ENCODE measurements around the gene ARPIN.

ARPIN gene

DNA sequence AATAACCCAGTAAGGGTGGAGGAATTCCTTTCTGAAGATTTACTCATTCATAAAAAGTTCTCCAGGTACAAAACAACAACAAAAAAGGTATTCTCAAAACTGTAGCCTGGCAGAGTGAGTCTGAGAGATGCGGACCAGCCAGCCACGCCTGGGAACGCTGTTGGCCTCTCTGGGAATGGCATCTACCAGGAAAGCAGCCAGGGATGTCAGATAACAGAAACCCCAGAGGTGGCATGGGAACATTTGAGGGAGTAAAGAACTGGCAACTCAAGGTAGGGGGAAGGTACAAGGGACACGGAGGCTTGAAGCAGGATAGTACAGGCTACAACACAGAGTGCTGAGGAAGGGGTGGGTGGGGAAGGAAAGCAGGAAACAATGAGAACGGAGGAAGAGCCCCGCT lies 11.9 kb downstream of the ARPIN start:
- no peaks in the 10 kb centered on the region for H3K36me3 ChIP-seq (ENCODE audit: low read length)
- no peak overlapping the region for H2AFZ ChIP-seq (ENCODE audit: low read depth, low read length, severe bottlenecking)
- TF ChIP-seq, protein P1, sequence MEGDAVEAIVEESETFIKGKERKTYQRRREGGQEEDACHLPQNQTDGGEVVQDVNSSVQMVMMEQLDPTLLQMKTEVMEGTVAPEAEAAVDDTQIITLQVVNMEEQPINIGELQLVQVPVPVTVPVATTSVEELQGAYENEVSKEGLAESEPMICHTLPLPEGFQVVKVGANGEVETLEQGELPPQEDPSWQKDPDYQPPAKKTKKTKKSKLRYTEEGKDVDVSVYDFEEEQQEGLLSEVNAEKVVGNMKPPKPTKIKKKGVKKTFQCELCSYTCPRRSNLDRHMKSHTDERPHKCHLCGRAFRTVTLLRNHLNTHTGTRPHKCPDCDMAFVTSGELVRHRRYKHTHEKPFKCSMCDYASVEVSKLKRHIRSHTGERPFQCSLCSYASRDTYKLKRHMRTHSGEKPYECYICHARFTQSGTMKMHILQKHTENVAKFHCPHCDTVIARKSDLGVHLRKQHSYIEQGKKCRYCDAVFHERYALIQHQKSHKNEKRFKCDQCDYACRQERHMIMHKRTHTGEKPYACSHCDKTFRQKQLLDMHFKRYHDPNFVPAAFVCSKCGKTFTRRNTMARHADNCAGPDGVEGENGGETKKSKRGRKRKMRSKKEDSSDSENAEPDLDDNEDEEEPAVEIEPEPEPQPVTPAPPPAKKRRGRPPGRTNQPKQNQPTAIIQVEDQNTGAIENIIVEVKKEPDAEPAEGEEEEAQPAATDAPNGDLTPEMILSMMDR (IDR thresholded peaks at IDR 0.05; ENCODE audit: insufficient read depth, low read length, poor library complexity, severe bottlenecking), result no peak
- no peak for TF ChIP-seq EZH2phosphoT487 (conservative IDR thresholded peaks at IDR 0.05; ENCODE audit: low read length)
- H3K9me3 ChIP-seq (ENCODE audit: insufficient read depth, low read length), result no peaks in the 10 kb centered on the region
- H3K9me2 ChIP-seq (replicated peaks; ENCODE audit: insufficient read depth, low read length), result no peaks in the 10 kb centered on the region
- H3K27ac ChIP-seq (ENCODE audit: low read depth, low read length), result no peak overlapping the region
- H3K4me2 ChIP-seq (ENCODE audit: low read depth, low read length, poor library complexity, severe bottlenecking), result no peak overlapping the region
- H3K27me3 ChIP-seq (ENCODE audit: low read length), result no peaks in the 10 kb centered on the region
- H3K79me2 ChIP-seq (ENCODE audit: insufficient read depth, low read length), result no peaks in the 10 kb centered on the region
- H3K4me3 ChIP-seq (ENCODE audit: insufficient read depth, low read length, poor library complexity, severe bottlenecking), result no peak overlapping the region
- H3F3A ChIP-seq (ENCODE audit: insufficient read depth), result no peaks in the 10 kb centered on the region
- H4K20me1 ChIP-seq (ENCODE audit: low read depth, low read length), result no peaks in the 10 kb centered on the region
- no peak overlapping the region for H3K9ac ChIP-seq (ENCODE audit: low read length)

GRCh38 chr15:89899951-89900567 lies 12.7 kb downstream of the ARPIN start:
- TF ChIP-seq EZH2phosphoT487 (conservative IDR thresholded peaks at IDR 0.05; ENCODE audit: low read length), result no peak
- TF ChIP-seq, protein P1 (IDR thresholded peaks at IDR 0.05; ENCODE audit: insufficient read depth, low read length, poor library complexity, severe bottlenecking), result no peak
- Histone ChIP-seq H3K36me3 (ENCODE audit: low read length) (no peaks in the 10 kb centered on the region), H3K4me2 (ENCODE audit: low read depth, low read length, poor library complexity, severe bottlenecking) (no peak overlapping the region), H4K20me1 (ENCODE audit: low read depth, low read length) (no peaks in the 10 kb centered on the region), H3K79me2 (ENCODE audit: insufficient read depth, low read length) (no peaks in the 10 kb centered on the region), H3K27me3 (ENCODE audit: low read length) (no peaks in the 10 kb centered on the region), H3K9ac (ENCODE audit: low read length) (no peak overlapping the region), H3K27ac (ENCODE audit: low read depth, low read length) (no peak overlapping the region), H3K4me3 (ENCODE audit: insufficient read depth, low read length, poor library complexity, severe bottlenecking) (no peak overlapping the region), H2AFZ (ENCODE audit: low read depth, low read length, severe bottlenecking) (no peak overlapping the region), H3F3A (ENCODE audit: insufficient read depth) (no peaks in the 10 kb centered on the region), H3K9me3 (ENCODE audit: insufficient read depth, low read length) (no peaks in the 10 kb centered on the region), H3K9me2 (replicated peaks; ENCODE audit: insufficient read depth, low read length) (no peaks in the 10 kb centered on the region)

DNA sequence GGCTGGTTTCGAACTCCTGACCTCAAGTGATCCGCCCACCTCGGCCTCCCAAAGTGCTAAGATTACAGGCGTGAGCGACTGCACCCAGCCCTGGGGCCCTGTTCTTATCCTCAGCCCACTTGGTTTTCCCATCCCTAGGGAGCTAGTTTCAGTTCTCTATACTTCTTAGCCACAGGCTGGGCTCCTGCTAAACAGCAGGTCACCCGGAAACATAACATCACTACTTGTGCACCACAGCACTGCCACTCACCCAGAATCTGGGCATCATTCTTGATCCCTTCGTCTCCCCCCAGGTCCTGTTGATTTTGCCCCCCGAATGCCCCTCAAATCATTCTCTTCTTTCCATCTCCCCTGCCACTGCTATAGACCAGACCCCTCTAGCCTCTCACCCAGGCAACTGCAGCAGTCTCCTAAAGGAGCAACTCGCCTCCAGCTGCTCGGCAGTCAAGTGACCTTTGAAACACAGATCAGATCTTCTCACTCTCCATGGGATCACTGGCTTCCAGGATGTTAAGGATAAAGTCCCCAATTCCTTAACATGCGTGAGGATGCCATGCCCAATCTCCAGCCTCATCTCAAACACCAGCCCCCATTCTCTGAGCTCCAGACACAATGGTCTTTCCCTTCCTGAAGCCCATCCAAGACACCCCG lies 13.3 kb downstream of the ARPIN start:
- Histone ChIP-seq H3K4me3 (ENCODE audit: insufficient read depth, low read length, poor library complexity, severe bottlenecking) (no peak overlapping the region), H3K79me2 (ENCODE audit: insufficient read depth, low read length) (no peaks in the 10 kb centered on the region), H3K9me2 (replicated peaks; ENCODE audit: insufficient read depth, low read length) (no peaks in the 10 kb centered on the region), H3K9ac (ENCODE audit: low read length) (no peak overlapping the region), H3K4me2 (ENCODE audit: low read depth, low read length, poor library complexity, severe bottlenecking) (no peak overlapping the region), H4K20me1 (ENCODE audit: low read depth, low read length) (no peaks in the 10 kb centered on the region), H3K36me3 (ENCODE audit: low read length) (no peaks in the 10 kb centered on the region), H3K27me3 (ENCODE audit: low read length) (no peaks in the 10 kb centered on the region), H3K27ac (ENCODE audit: low read depth, low read length) (no peak overlapping the region), H2AFZ (ENCODE audit: low read depth, low read length, severe bottlenecking) (no peak overlapping the region), H3K9me3 (ENCODE audit: insufficient read depth, low read length) (no peaks in the 10 kb centered on the region), H3F3A (ENCODE audit: insufficient read depth) (no peaks in the 10 kb centered on the region)
- TF ChIP-seq, protein P1 (IDR thresholded peaks at IDR 0.05; ENCODE audit: insufficient read depth, low read length, poor library complexity, severe bottlenecking), result no peak
- TF ChIP-seq EZH2phosphoT487 (conservative IDR thresholded peaks at IDR 0.05; ENCODE audit: low read length), result no peak

Measured in SU-DHL-6 (cell line).